GM12801 (cell line): ENCODE measurements around the gene SPESP1.

Experiments used
- CTCF ChIP-seq: IDR thresholded peaks from one replicate; pipeline ENCODE4 v1.5.1; 2011; ENCODE audit warnings: control low read depth; ENCODE audit not compliant: insufficient read length; ENCODE audit errors: extremely low read depth

SPESP1 gene

GRCh38 chr15:68979816-68980215, 49.5 kb downstream of the SPESP1 start:
- no peak for TF ChIP-seq CTCF

GRCh38 chr15:68980786-68981185, 50.5 kb downstream of the SPESP1 start:
- no peak for TF ChIP-seq CTCF

- no peak for TF ChIP-seq CTCF
Measured at GRCh38 chr15:68981941-68982340, 51.6 kb downstream of the SPESP1 start.

- TF ChIP-seq CTCF, result no peak
Measured at GRCh38 chr15:68982976-68983563, 52.7 kb downstream of the SPESP1 start.

- no peak for TF ChIP-seq CTCF
Measured at GRCh38 chr15:68983961-68984481, 53.7 kb downstream of the SPESP1 start.

GRCh38 chr15:68984586-68984985, 54.3 kb downstream of the SPESP1 start:
- TF ChIP-seq CTCF, result no peak

GRCh38 chr15:68985361-68985891, 55.1 kb downstream of the SPESP1 start:
- no peak for TF ChIP-seq CTCF
